ENCODE results near the gene YWHAQ.

Gene YWHAQ

GRCh38 chr2:9630736-9631552 is at the start of gene YWHAQ:
Gene YWHAQ, minus strand, starts transcription at chr2:9630997. Its CDS starts 545 bp downstream, at chr2:9630452.
- in situ Hi-C loops (cut with MboI; ENCODE audit: low sequenced_read_pairs): no loop called here

- in situ Hi-C loops (cut with MboI; ENCODE audit: low sequenced_read_pairs): no loop called here
Observed at GRCh38 chr2:9680082-9680481, 49.3 kb upstream of the YWHAQ start.

GRCh38 chr2:9679218-9679617 is 48.4 kb upstream of the YWHAQ start:
- in situ Hi-C loops (cut with MboI; ENCODE audit: low sequenced_read_pairs): no loop called here

GRCh38 chr2:9678544-9678943 is 47.7 kb upstream of the YWHAQ start:
- in situ Hi-C loops (cut with MboI; ENCODE audit: low sequenced_read_pairs): no loop called here

GRCh38 chr2:9675415-9676351 is 44.9 kb upstream of the YWHAQ start:
- in situ Hi-C loops (cut with MboI; ENCODE audit: low sequenced_read_pairs): no loop called here

DNA sequence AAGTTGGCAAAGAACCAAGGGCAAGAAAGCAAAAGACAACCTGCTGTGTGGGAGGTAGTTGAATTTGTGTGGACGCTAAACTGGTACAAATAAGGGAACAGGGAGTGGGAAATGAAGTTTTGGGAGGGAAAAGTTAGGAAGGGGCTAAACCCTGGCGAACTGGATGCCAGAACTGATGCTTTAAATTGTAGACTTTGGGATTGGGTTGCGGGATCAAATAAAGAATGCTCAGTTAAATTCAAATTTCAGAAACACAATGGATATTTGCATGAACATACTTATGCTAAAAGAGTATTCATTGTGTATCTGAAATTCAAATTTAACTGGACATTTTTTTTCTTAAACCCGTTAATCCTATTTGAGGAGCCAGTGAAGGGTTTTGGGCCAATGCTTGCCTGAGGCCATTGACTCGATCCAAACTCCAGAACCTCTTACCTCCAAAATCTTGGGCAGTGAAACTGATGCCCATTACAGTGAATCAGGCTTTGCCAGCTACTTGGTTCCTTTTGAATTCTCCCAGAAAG is 44.2 kb upstream of the YWHAQ start:
- in situ Hi-C loops (cut with MboI; ENCODE audit: low sequenced_read_pairs): no loop called here

DNA sequence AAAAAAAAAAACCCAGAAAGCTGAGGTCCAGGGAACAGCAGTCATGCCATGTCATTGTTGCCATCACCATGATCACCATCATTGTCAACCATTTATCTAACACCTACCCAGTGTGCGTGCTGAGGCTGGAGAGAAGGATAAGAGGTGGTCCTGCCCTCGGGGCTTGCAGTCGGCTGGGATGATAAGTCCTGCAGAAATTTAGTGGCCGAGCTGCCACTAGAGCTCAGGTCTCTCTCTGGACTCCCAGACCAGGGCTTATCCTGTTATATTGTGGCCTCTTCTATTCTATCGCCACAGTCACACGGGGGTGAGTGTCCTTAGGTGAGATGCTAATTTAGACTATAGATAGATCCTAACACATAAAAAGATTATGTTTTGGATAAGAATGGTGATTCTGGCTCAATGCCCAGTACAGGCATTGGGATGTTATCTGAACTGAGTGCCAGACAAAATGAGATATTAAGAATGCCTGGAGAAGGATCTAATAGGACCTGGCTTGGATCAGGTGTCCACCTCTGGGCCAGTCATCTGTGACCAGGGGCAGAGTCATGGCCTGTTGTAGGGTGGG is 43.2 kb upstream of the YWHAQ start:
- in situ Hi-C loops (cut with MboI; ENCODE audit: low sequenced_read_pairs): no loop called here

GRCh38 chr2:9668687-9669345 is 38.0 kb upstream of the YWHAQ start:
- in situ Hi-C loops (cut with MboI; ENCODE audit: low sequenced_read_pairs): no loop called here

DNA sequence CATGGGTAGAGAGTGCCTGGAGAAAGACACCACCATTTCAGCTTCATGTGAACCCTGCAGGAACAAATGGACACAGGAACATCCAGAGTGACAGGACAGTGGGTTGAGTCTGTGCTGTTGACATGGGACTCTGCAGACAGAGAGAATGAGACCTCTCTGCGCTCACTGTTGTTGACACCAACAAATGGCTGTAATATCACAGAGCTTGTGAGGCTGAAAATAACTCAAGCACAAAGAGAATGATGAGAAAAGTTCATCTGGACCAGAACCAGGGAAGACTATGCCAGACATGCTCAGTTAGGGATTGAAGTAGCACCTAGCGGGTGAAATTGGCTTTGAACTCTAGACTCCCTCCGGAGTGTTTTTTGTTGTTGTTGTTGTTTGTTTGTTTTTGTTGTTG is 37.0 kb upstream of the YWHAQ start:
- in situ Hi-C loops (cut with MboI; ENCODE audit: low sequenced_read_pairs): no loop called here

GRCh38 chr2:9666306-9666705 is 35.5 kb upstream of the YWHAQ start:
- in situ Hi-C loops (cut with MboI; ENCODE audit: low sequenced_read_pairs): no loop called here

DNA sequence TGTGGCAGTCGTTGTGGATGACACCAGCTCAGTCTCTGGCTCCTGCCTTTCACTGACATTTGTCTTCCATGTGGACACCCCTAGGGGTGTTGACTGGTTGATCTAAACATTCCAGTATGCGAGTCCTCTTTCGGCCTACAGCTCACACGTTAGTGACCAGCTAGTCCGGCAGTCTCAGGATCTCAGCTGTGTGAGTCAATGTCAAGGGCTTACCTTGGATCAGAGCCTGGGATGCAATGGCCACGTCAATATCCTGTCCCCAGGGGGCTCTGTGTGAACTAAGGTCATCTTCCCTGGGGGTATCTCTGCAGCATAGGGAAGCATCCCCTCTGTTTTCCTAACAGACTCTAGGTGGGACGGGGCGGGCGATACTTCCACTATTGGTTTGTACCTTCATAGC is 35.1 kb upstream of the YWHAQ start:
- in situ Hi-C loops (cut with MboI; ENCODE audit: low sequenced_read_pairs): no loop called here

GRCh38 chr2:9664365-9664764 is 33.6 kb upstream of the YWHAQ start:
- in situ Hi-C loops (cut with MboI; ENCODE audit: low sequenced_read_pairs): no loop called here

DNA sequence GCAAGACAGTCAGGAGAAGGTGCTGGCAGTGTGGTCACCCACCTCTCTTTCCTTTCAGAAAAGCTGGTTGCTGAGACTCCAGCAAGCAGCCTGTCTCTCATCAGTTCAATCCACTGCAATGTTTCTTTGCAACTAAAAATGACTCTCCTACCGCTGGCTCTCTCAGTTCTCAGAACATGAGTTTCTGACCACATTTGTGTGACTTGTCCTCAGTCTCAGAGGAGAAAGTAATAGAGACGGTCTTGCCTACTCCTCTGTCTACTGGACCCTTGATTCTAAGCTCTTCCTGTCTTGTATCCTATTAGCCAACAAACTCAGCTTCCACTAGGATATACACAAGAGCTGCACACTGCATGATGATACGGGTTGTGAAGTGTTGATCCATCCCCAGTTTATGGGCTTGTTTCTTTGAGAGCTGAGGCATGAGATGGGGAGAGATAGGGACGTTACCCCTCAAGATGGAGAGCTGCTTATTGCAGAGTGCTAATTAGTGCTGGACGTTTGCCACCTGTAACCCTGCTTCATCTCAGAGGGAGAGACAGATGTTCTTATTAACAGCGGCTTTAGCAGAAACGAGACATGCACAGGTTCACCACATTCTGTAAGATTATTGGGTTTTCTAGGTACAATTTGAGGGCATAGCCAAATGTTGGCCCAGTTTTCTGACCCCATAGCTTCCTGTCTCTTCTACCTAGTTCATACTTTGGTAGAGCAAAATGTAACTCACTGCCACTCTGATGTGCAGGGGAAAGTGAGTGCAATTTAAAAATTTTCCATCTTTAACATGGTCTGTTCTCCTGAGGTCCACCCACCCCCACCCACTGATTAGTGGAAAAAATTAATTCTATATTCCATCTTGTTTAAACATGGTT is 32.4 kb upstream of the YWHAQ start:
- in situ Hi-C loops (cut with MboI; ENCODE audit: low sequenced_read_pairs): no loop called here

GRCh38 chr2:9661261-9661660 is 30.5 kb upstream of the YWHAQ start:
- in situ Hi-C loops (cut with MboI; ENCODE audit: low sequenced_read_pairs): no loop called here

- in situ Hi-C loops (cut with MboI; ENCODE audit: low sequenced_read_pairs): no loop called here
Observed at GRCh38 chr2:9660781-9661180, 30.0 kb upstream of the YWHAQ start.

GRCh38 chr2:9660154-9660553 is 29.4 kb upstream of the YWHAQ start:
- in situ Hi-C loops (cut with MboI; ENCODE audit: low sequenced_read_pairs): no loop called here

DNA sequence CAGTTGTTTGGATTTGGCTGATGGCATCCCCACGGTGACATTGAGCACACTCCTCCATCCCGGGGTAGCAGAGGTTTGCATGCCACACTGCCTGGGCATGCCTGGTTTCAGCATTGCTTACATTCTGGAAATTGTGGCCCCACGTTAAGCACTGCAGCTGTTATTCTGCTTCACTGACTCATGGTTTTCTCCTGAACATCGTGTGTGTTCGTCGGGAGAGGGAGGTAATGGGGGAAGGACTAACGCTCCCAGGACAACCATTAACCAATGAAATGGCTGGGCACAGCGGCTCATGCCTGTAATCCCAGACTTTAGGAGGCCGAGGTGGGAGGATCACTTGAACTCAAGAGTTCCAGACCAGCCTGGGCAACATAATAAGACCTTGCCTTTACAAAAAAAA is 28.2 kb upstream of the YWHAQ start:
- in situ Hi-C loops (cut with MboI; ENCODE audit: low sequenced_read_pairs): no loop called here

DNA sequence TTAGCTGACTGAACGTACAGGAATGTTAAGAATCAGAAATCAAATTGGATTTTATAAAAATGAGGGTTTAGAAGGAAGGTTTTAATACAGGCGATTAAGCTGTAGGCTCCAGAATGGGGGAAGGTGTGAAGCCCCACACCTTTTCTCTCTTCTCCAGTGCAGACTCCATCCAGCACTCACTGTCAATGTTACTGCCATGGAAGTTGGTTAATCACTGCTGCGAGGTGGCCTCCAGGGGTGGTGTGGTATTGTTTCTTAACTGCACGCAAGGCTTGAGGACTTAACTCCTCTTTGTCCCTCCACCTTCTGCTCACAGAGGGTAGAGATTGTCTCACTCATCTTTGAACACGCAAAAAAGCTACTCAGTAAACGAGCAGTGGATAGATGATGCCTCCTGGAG is 26.9 kb upstream of the YWHAQ start:
- in situ Hi-C loops (cut with MboI; ENCODE audit: low sequenced_read_pairs): no loop called here

GRCh38 chr2:9657083-9657482 is 26.3 kb upstream of the YWHAQ start:
- in situ Hi-C loops (cut with MboI; ENCODE audit: low sequenced_read_pairs): no loop called here

DNA sequence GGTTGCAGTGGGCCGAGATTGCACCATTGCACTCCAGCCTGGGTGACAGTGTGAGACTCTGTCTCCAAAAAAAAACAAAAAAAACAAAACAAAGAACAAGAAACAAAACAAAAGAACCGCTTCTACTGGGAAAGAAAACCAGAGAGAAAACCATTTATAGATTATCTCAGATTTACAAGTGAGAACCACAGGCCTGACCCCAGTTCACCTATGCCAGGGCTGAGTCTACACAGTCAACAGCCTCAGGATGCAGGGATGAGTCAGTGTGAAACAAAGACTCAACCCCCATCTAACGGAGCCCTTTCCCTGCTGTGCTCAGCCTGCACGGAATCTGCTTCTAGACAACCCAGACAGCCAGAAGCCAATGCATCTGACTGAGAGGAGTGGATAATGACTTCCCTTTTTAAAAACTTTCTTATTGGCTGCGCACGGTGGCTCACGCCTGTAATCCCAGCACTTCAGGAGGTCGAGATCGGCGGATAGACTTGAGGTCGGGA is 25.5 kb upstream of the YWHAQ start:
- in situ Hi-C loops (cut with MboI; ENCODE audit: low sequenced_read_pairs): no loop called here

All from HL-60/S4 treated with phorbol 12-myristate 13-acetate at 8.2 ng/mL for 4 days and 3 days (cell line).